ENCODE measurements around the gene SELENOI. TPM values are rescaled to one million over a fixed set of nuclear protein-coding genes. Genes with fewer than 3 reads are reported as not detected.

The SELENOI gene
- total and polyA plus RNA-seq, 2 experiments from 2014 or later: 8.4 to 67.8 TPM

DNA sequence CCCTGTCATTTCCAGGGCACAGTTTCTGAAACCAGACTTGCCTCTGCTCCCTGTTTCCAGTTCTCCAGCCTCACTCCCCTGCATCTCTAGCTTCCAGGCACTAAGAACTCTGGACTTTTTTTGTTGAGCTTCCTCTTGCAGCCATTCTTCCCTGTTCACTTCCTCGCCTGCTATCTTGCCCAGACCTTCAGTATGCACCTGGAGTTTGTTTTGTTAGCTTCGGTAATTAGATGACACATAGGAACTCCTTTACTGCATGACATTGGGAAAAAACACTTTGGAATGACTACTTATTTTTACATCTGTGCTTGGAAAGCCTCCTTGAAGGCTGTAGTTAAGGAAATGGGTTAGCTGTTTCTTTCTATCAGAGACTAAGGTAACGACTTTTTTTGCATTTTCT lies 96.8 kb downstream of the SELENOI start (continued):
- no peak for TF ChIP-seq POLR2AphosphoS5 (IDR thresholded peaks at IDR 0.05; ENCODE audit: low read depth)
- TF ChIP-seq, protein P1, sequence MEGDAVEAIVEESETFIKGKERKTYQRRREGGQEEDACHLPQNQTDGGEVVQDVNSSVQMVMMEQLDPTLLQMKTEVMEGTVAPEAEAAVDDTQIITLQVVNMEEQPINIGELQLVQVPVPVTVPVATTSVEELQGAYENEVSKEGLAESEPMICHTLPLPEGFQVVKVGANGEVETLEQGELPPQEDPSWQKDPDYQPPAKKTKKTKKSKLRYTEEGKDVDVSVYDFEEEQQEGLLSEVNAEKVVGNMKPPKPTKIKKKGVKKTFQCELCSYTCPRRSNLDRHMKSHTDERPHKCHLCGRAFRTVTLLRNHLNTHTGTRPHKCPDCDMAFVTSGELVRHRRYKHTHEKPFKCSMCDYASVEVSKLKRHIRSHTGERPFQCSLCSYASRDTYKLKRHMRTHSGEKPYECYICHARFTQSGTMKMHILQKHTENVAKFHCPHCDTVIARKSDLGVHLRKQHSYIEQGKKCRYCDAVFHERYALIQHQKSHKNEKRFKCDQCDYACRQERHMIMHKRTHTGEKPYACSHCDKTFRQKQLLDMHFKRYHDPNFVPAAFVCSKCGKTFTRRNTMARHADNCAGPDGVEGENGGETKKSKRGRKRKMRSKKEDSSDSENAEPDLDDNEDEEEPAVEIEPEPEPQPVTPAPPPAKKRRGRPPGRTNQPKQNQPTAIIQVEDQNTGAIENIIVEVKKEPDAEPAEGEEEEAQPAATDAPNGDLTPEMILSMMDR (conservative IDR thresholded peaks at IDR 0.05; ENCODE audit: low read depth in 2 of 2): no peak
- TF ChIP-seq JUNB (IDR thresholded peaks at IDR 0.05; ENCODE audit: unreplicated experiment): no peak
- no peak for TF ChIP-seq STAT1 (IDR thresholded peaks at IDR 0.05; ENCODE audit: unreplicated experiment)
- TF ChIP-seq ZNF331 (CRISPR knock-in tag; IDR thresholded peaks at IDR 0.05; ENCODE audit: low read depth): no peak
- TF ChIP-seq NANOG (IDR thresholded peaks at IDR 0.05; ENCODE audit: borderline replicate concordance): no peak
- TF ChIP-seq REST (IDR thresholded peaks at IDR 0.05; ENCODE audit: unreplicated experiment): no peak
- no peak for TF ChIP-seq EZH2 (IDR thresholded peaks at IDR 0.05; ENCODE audit: low read depth, unreplicated experiment)
- no peak for TF ChIP-seq EZH2phosphoT487 (IDR thresholded peaks at IDR 0.05; ENCODE audit: unreplicated experiment)

DNA sequence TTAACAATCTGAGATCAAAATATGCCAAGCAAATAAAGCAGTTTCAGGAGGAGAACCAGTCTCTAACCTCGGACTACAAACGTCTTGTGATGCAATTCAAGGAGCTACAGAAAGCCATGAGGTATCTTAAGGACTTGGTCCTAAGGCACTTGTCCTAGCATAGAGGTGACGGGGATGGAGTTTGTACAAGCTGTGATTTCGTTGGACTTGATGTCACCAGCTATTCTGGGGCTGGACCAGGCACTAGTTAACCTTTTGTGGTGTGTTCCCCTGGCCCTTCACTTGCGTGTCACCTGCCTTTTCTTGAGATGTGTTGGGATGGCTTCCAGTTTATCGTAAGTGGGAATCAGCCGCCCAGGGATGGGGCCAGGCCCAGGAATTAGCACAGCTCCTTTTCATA lies 98.3 kb downstream of the SELENOI start:
- no peaks in the 10 kb centered on the region for H3K9me3 Mint-ChIP-seq
- no peak overlapping the region for H3K27ac Mint-ChIP-seq
- Histone ChIP-seq H3K4me1 (ENCODE audit: insufficient read depth) (no peaks in the 10 kb centered on the region), H4K20me1 (replicated peaks; ENCODE audit: insufficient read depth) (no peaks in the 10 kb centered on the region), H3K27ac (ENCODE audit: low read depth) (no peak overlapping the region), H3K9me2 (ENCODE audit: insufficient read depth) (no peaks in the 10 kb centered on the region), H3K36me3 (ENCODE audit: insufficient read depth) (no peaks in the 10 kb centered on the region), H3F3A (replicated peaks; ENCODE audit: low read depth) (no peaks in the 10 kb centered on the region), H3K4me3 (no peak overlapping the region), H2AFZ (no peak overlapping the region), H3K4me2 (no peak overlapping the region), H3K79me2 (replicated peaks; ENCODE audit: insufficient read depth) (no peaks in the 10 kb centered on the region), H3K27me3 (ENCODE audit: insufficient read depth) (no peaks in the 10 kb centered on the region)
- no peaks in the 10 kb centered on the region for H3K36me3 Mint-ChIP-seq (ENCODE audit: low read depth)
- no peak for DNase-seq (ENCODE audit: low spot score)
- no peak overlapping the region for H3K4me3 Mint-ChIP-seq
- ATAC-seq: no peak
- H3K4me1 Mint-ChIP-seq: no peaks in the 10 kb centered on the region
- H3K27me3 Mint-ChIP-seq (ENCODE audit: insufficient read depth, low read depth, poor library complexity): peaks cover 5% of the 10 kb centered on the region
- TF ChIP-seq, protein P1 (conservative IDR thresholded peaks at IDR 0.05; ENCODE audit: low read depth in 2 of 2): no peak
- TF ChIP-seq ZNF114 (CRISPR knock-in tag; IDR thresholded peaks at IDR 0.05): no peak
- TF ChIP-seq REST (IDR thresholded peaks at IDR 0.05; ENCODE audit: unreplicated experiment): no peak
- TF ChIP-seq, protein P2, sequence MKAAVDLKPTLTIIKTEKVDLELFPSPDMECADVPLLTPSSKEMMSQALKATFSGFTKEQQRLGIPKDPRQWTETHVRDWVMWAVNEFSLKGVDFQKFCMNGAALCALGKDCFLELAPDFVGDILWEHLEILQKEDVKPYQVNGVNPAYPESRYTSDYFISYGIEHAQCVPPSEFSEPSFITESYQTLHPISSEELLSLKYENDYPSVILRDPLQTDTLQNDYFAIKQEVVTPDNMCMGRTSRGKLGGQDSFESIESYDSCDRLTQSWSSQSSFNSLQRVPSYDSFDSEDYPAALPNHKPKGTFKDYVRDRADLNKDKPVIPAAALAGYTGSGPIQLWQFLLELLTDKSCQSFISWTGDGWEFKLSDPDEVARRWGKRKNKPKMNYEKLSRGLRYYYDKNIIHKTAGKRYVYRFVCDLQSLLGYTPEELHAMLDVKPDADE (IDR thresholded peaks at IDR 0.05): no peak
- no peak for TF ChIP-seq EZH2phosphoT487 (IDR thresholded peaks at IDR 0.05; ENCODE audit: unreplicated experiment)
- TF ChIP-seq STAT1 (IDR thresholded peaks at IDR 0.05; ENCODE audit: unreplicated experiment): no peak
- TF ChIP-seq EZH2 (IDR thresholded peaks at IDR 0.05; ENCODE audit: low read depth, unreplicated experiment): no peak
- TF ChIP-seq CREB1 (CRISPR knock-in tag; IDR thresholded peaks at IDR 0.05; ENCODE audit: low read depth): no peak
- no peak for TF ChIP-seq JUNB (IDR thresholded peaks at IDR 0.05; ENCODE audit: unreplicated experiment)
- no peak for TF ChIP-seq NANOG (IDR thresholded peaks at IDR 0.05; ENCODE audit: borderline replicate concordance)
- TF ChIP-seq POLR2AphosphoS5 (IDR thresholded peaks at IDR 0.05; ENCODE audit: low read depth): no peak
- TF ChIP-seq ZNF331 (CRISPR knock-in tag; IDR thresholded peaks at IDR 0.05; ENCODE audit: low read depth): no peak
